Caco-2 (cell line): ENCODE data around the gene RNGTT. TPM values are rescaled to one million over a fixed set of nuclear protein-coding genes. Genes with fewer than 3 reads are reported as not detected.

Experiments
- BruUV-seq: library from RNA; stranded (reverse); fragments of 400-500 nt; replicated peaks from 2 replicates; lab custom pipeline; 2021; lab: Mats Ljungman, UMichigan
- CTCF ChIA-PET: fragments of 300-600 bp; sonication (Branson Sonifier 250); formaldehyde crosslinking; loops from one replicate; lab custom pipeline; 2022; ENCODE audit warnings: antibody characterized with exemption; lab: Charles Lee
- POLR2A ChIA-PET: fragments of 300-600 bp; sonication (Branson Sonifier 250); formaldehyde crosslinking; loops from one replicate; lab custom pipeline; 2022; ENCODE audit warnings: antibody characterized with exemption; lab: Charles Lee
- DNase-seq, 2 experiments: peaks; one replicate each; pipeline versions ENCODE4 v3.0.0 to v3.0.0-alpha.2; 2020 to 2022
- H3K27me3 ChIP-seq: replicated peaks from 2 replicates; pipeline ENCODE4 v1.6.0; 2011; ENCODE audit warnings: low read length; ENCODE audit not compliant: control insufficient read depth, insufficient read depth
- H3K36me3 ChIP-seq: 2 replicates; pipeline ENCODE4 v1.5.1; 2011; ENCODE audit warnings: low read length; ENCODE audit not compliant: control insufficient read depth, insufficient read depth
- H3K4me1 ChIP-seq: fragments of 250-450 bp; sonication (Bioruptor Pico); 2 replicates; pipeline ENCODE4 v1.5.1; 2020; ENCODE audit warnings: mild to moderate bottlenecking
- H3K4me3 ChIP-seq: 2 replicates; pipeline ENCODE4 v1.5.1; 2011; ENCODE audit warnings: low read depth, mild to moderate bottlenecking, control low read depth, low read length
- H3K9me3 ChIP-seq: fragments of 250-450 bp; sonication (Bioruptor Pico); 2 replicates; pipeline ENCODE4 v1.5.1; 2020; ENCODE audit warnings: mild to moderate bottlenecking, moderate library complexity
- H3K27ac Mint-ChIP-seq: one replicate; pipeline ENCODE4 v1.8.0; 2022; ENCODE audit warnings: mixed read lengths; ENCODE audit not compliant: unreplicated experiment
- H3K27me3 Mint-ChIP-seq: one replicate; pipeline ENCODE4 v1.8.0; 2022; ENCODE audit warnings: mixed read lengths; ENCODE audit not compliant: insufficient read depth, unreplicated experiment
- H3K36me3 Mint-ChIP-seq: one replicate; pipeline ENCODE4 v1.8.0; 2022; ENCODE audit warnings: mild to moderate bottlenecking, mixed read lengths; ENCODE audit not compliant: insufficient read depth, unreplicated experiment
- H3K4me1 Mint-ChIP-seq: one replicate; pipeline ENCODE4 v1.8.0; 2022; ENCODE audit warnings: low read depth, mixed read lengths; ENCODE audit not compliant: unreplicated experiment
- H3K4me3 Mint-ChIP-seq: one replicate; pipeline ENCODE4 v1.8.0; 2022; ENCODE audit warnings: mild to moderate bottlenecking, moderate library complexity, mixed read lengths; ENCODE audit not compliant: unreplicated experiment
- H3K9me3 Mint-ChIP-seq: one replicate; pipeline ENCODE4 v1.8.0; 2022; ENCODE audit warnings: mixed read lengths; ENCODE audit not compliant: unreplicated experiment
- CTCF ChIP-seq, 2 experiments: fragments of 200-600 bp in 1 of 2; IDR thresholded peaks; 1 replicate in 1 of 2; 2 replicates in 1 of 2; pipeline versions ENCODE4 v1.5.1 to v1.8.0; 2011 to 2022; ENCODE audit warnings: antibody characterized with exemption in 1 of 2, control low read depth in 1 of 2, inconsistent platforms in 1 of 2, low read depth in 1 of 2, low read length in 1 of 2, mild to moderate bottlenecking in 1 of 2, moderate library complexity in 1 of 2; ENCODE audit not compliant: insufficient read depth in 1 of 2, severe bottlenecking in 1 of 2, unreplicated experiment in 1 of 2
- intact Hi-C: fragments of 100-400 bp; cut with micrococcal nuclease; formaldehyde crosslinking; loops from one replicate; pipeline ENCODE4 v1.10.0; 2022; ENCODE audit not compliant: unreplicated experiment
- total RNA-seq: library from RNA; stranded (reverse); gene quantifications from 2 replicates; pipeline ENCODE4 v1.2.3, GENCODE V29; 2022

The RNGTT gene
- total RNA-seq, 1 experiment from 2014 or later, result 17.7 TPM

GRCh38 chr6:88992741-88993552 is 29.5 kb upstream of the RNGTT start:
- intact Hi-C loops, result no loop called here
- CTCF ChIA-PET, result no interaction called here

GRCh38 chr6:88989215-88989614 is 25.8 kb upstream of the RNGTT start:
- ChIA-PET POLR2A (no interaction called here), CTCF (interaction anchor here (0.6 kb wide), 1 partner anchor 218 kb away, joined by 3 read pairs; no protein-coding TSS in a partner anchor)
- H3K4me3 Mint-ChIP-seq, result no peak overlapping the region
- no peaks in the 10 kb centered on the region for H3K27me3 ChIP-seq
- no peaks in the 10 kb centered on the region for H3K27me3 Mint-ChIP-seq
- H3K4me3 ChIP-seq, result no peak overlapping the region
- H3K27ac Mint-ChIP-seq, result no peak overlapping the region
- no peaks in the 10 kb centered on the region for H3K4me1 ChIP-seq
- no peak for DNase-seq
- H3K36me3 Mint-ChIP-seq, result no peaks in the 10 kb centered on the region
- no peaks in the 10 kb centered on the region for H3K36me3 ChIP-seq
- intact Hi-C loops, result no loop called here
- TF ChIP-seq CTCF (IDR thresholded peaks at IDR 0.05; ENCODE audit: insufficient read depth in 1 of 2, low read depth in 1 of 2, low read length in 1 of 2, severe bottlenecking in 1 of 2, unreplicated experiment in 1 of 2), result no peak
- H3K9me3 ChIP-seq, result no peaks in the 10 kb centered on the region
- no peaks in the 10 kb centered on the region for H3K9me3 Mint-ChIP-seq
- no TSS peak for BruUV-seq
- H3K4me1 Mint-ChIP-seq, result no peaks in the 10 kb centered on the region

More at GRCh38 chr6:88992741-88993552, 29.5 kb upstream of the RNGTT start:
- DNase-seq, result no peak
- H3K9me3 Mint-ChIP-seq, result no peaks in the 10 kb centered on the region
- H3K4me3 ChIP-seq, result no peak overlapping the region
- no peaks in the 10 kb centered on the region for H3K27me3 Mint-ChIP-seq
- no peaks in the 10 kb centered on the region for H3K9me3 ChIP-seq
- H3K4me1 Mint-ChIP-seq, result no peaks in the 10 kb centered on the region
- no peaks in the 10 kb centered on the region for H3K27me3 ChIP-seq
- no TSS peak for BruUV-seq
- no peaks in the 10 kb centered on the region for H3K36me3 Mint-ChIP-seq
- no peak overlapping the region for H3K4me3 Mint-ChIP-seq
- H3K36me3 ChIP-seq, result no peaks in the 10 kb centered on the region
- TF ChIP-seq CTCF (IDR thresholded peaks at IDR 0.05; ENCODE audit: insufficient read depth in 1 of 2, low read depth in 1 of 2, low read length in 1 of 2, severe bottlenecking in 1 of 2, unreplicated experiment in 1 of 2), result no peak
- POLR2A ChIA-PET, result no interaction called here
- H3K4me1 ChIP-seq, result no peaks in the 10 kb centered on the region
- no peak overlapping the region for H3K27ac Mint-ChIP-seq

- Mint-ChIP-seq H3K4me3 (no peak overlapping the region), H3K27ac (no peak overlapping the region), H3K36me3 (no peaks in the 10 kb centered on the region), H3K27me3 (no peaks in the 10 kb centered on the region), H3K9me3 (no peaks in the 10 kb centered on the region), H3K4me1 (no peaks in the 10 kb centered on the region)
- BruUV-seq, result no TSS peak
- POLR2A ChIA-PET, result no interaction called here
- intact Hi-C loops, result no loop called here
- CTCF ChIA-PET, result no interaction called here
- Histone ChIP-seq H3K4me1 (no peaks in the 10 kb centered on the region), H3K9me3 (no peaks in the 10 kb centered on the region), H3K27me3 (no peaks in the 10 kb centered on the region), H3K4me3 (no peak overlapping the region), H3K36me3 (no peaks in the 10 kb centered on the region)
- DNase-seq, result no peak
- no peak for TF ChIP-seq CTCF (IDR thresholded peaks at IDR 0.05; ENCODE audit: insufficient read depth in 1 of 2, low read depth in 1 of 2, low read length in 1 of 2, severe bottlenecking in 1 of 2, unreplicated experiment in 1 of 2)
These were observed 24.5 kb upstream of the RNGTT start for GRCh38 chr6:88987922-88988321.
